Esophagus muscularis mucosa (tissue), 4 donors: Measurements from ENCODE around the gene PRR7. TPM values are rescaled to one million over a fixed set of nuclear protein-coding genes. Genes with fewer than 3 reads are reported as not detected.
A peak's percentile ranks its signal among the peaks of the same experiment; 100 is the strongest.

Experiments used
- DNase-seq: peaks from one replicate; pipeline ENCODE4 v3.0.0-alpha.2; 2017; ENCODE audit errors: extremely low spot score
- H3K27ac ChIP-seq, 4 donors: fragments of 200-600 bp; sonication (generic); replicated peaks in 1 of 4; 1 replicate in 3 of 4; 2 replicates in 1 of 4; pipeline ENCODE4 v1.5.1; 2016 to 2019; ENCODE audit warnings: mild to moderate bottlenecking in 1 of 4
- H3K27me3 ChIP-seq, 4 donors: fragments of 200-600 bp; sonication (generic); one replicate each; pipeline versions ENCODE4 v1.5.1 to v1.6.0; 2016 to 2019
- H3K36me3 ChIP-seq, 4 donors: fragments of 200-600 bp; sonication (generic); one replicate each; pipeline ENCODE4 v1.5.1; 2016 to 2019
- H3K4me1 ChIP-seq, 4 donors: fragments of 200-600 bp; sonication (generic); one replicate each; pipeline ENCODE4 v1.5.1; 2016 to 2019
- H3K4me3 ChIP-seq, 4 donors: fragments of 200-600 bp; sonication (generic); 1 replicate in 2 of 4; 2 replicates in 2 of 4; pipeline ENCODE4 v1.5.1; 2016 to 2019; ENCODE audit warnings: mild to moderate bottlenecking in 4 of 4, moderate library complexity in 1 of 4
- H3K9me3 ChIP-seq, 4 donors: fragments of 200-600 bp; sonication (generic); 1 replicate in 3 of 4; 2 replicates in 1 of 4; pipeline ENCODE4 v1.5.1; 2016 to 2019
- EP300 ChIP-seq: sonication (generic); formaldehyde crosslinking; IDR thresholded peaks from one replicate; pipeline ENCODE4 v1.6.1; 2017; ENCODE audit warnings: antibody characterized with exemption
- POLR2A ChIP-seq: fragments of 450-650 bp; IDR thresholded peaks from one replicate; pipeline ENCODE4 v1.6.1; 2017; ENCODE audit warnings: antibody characterized with exemption, moderate library complexity, mild to moderate bottlenecking, low read depth
- POLR2AphosphoS5 ChIP-seq, 2 donors: sonication (generic); formaldehyde crosslinking; IDR thresholded peaks; one replicate each; pipeline ENCODE4 v1.6.1; 2017; ENCODE audit warnings: antibody characterized with exemption in 2 of 2
- WGBS: methylation state at CpG from one replicate; pipeline ENCODE4 v1.1.5; 2018; 5-methylcytosine and 5-hydroxymethylcytosine counted together
- intact Hi-C: fragments of 100-400 bp; cut with DNase I; formaldehyde crosslinking; loops from one replicate; pipeline ENCODE4 v1.15.1; 2023
- total RNA-seq, 4 donors: library from RNA; depleted of rRNA; stranded (reverse); fragments of >200 nt; gene quantifications; one replicate each; pipeline versions ENCODE4 v1.1.0 to v1.2.1, GENCODE V29; 2016
- TF ChIP-seq, protein P1 (sequence below), 3 experiments: fragments of 200-600 bp in 2 of 3; fragments of 450-650 bp in 1 of 3; sonication (generic) in 2 of 3; IDR thresholded peaks; one replicate each; pipeline ENCODE4 v1.5.1; 2017 to 2019; ENCODE audit warnings: antibody characterized with exemption in 3 of 3, mild to moderate bottlenecking in 2 of 3, moderate library complexity in 1 of 3

Gene PRR7, protein sequence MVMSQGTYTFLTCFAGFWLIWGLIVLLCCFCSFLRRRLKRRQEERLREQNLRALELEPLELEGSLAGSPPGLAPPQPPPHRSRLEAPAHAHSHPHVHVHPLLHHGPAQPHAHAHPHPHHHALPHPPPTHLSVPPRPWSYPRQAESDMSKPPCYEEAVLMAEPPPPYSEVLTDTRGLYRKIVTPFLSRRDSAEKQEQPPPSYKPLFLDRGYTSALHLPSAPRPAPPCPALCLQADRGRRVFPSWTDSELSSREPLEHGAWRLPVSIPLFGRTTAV
- 1 to 10 TPM in 2 of 4 donors, under 1 TPM in 2; 0.42 to 2.5 (median 1.6) TPM for total RNA-seq

GRCh38 chr5:177446200-177447065, at the start of gene PRR7:
Gene PRR7, plus strand, starts transcription at chr5:177446814. Its CDS starts 8,254 bp downstream, at chr5:177455068.
- peaks cover 22 to 32% (median 29%) of the 10 kb centered on the region in 4 donors for H3K4me1 ChIP-seq
- no CpG with 5 or more reads among the region's 89 CpGs for WGBS
- peaks cover 4 to 14% (median 9%) of the 10 kb centered on the region in 4 donors for H3K36me3 ChIP-seq
- TF ChIP-seq POLR2AphosphoS5 (IDR thresholded peaks at IDR 0.05): peak in 1 of 2 donors; percentile 23
- TF ChIP-seq, protein P1, sequence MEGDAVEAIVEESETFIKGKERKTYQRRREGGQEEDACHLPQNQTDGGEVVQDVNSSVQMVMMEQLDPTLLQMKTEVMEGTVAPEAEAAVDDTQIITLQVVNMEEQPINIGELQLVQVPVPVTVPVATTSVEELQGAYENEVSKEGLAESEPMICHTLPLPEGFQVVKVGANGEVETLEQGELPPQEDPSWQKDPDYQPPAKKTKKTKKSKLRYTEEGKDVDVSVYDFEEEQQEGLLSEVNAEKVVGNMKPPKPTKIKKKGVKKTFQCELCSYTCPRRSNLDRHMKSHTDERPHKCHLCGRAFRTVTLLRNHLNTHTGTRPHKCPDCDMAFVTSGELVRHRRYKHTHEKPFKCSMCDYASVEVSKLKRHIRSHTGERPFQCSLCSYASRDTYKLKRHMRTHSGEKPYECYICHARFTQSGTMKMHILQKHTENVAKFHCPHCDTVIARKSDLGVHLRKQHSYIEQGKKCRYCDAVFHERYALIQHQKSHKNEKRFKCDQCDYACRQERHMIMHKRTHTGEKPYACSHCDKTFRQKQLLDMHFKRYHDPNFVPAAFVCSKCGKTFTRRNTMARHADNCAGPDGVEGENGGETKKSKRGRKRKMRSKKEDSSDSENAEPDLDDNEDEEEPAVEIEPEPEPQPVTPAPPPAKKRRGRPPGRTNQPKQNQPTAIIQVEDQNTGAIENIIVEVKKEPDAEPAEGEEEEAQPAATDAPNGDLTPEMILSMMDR (IDR thresholded peaks at IDR 0.05): peak in 1 of 3 experiments; percentile 30
- TF ChIP-seq EP300: no peak
- no peaks in the 10 kb centered on the region for H3K9me3 ChIP-seq
- H3K4me3 ChIP-seq: peak within 1 kb of the TSS; percentile 60 to 67 (median 65)
- peaks cover 0 to 52% (median 9%) of the 10 kb centered on the region in 4 donors for H3K27me3 ChIP-seq
- peak within 1 kb of the TSS in 1 of 4 donors; percentile 14 for H3K27ac ChIP-seq
- no peak for DNase-seq
- intact Hi-C loops: no loop called here

- H3K27me3 ChIP-seq: peaks cover 8 to 80% (median 46%) of the 10 kb centered on the region in 4 donors
Measured at GRCh38 chr5:177397875-177398390, 48.7 kb upstream of the PRR7 start.

GRCh38 chr5:177399997-177400868, 46.4 kb upstream of the PRR7 start, which contains the start of gene PFN3:
Gene PFN3, minus strand, starts transcription at chr5:177400661. Its CDS starts 85 bp downstream, at chr5:177400576.
- H3K9me3 ChIP-seq: no peaks in the 10 kb centered on the region
- H3K4me1 ChIP-seq: peaks cover 34 to 48% (median 42%) of the 10 kb centered on the region in 4 donors
- TF ChIP-seq POLR2AphosphoS5 (IDR thresholded peaks at IDR 0.05) (no peak), POLR2A (no peak), EP300 (no peak)
- TF ChIP-seq, protein P1 (IDR thresholded peaks at IDR 0.05): no peak
- DNase-seq: no peak
- no peaks in the 10 kb centered on the region for H3K36me3 ChIP-seq
- WGBS: 23% methylated on average over 32 of the region's 92 CpGs
- H3K27me3 ChIP-seq: peaks cover 13 to 97% (median 57%) of the 10 kb centered on the region in 4 donors
- intact Hi-C loops: loop anchor here (5.0 kb wide), 1 partner anchor 102 kb away; no protein-coding TSS in a partner anchor
- H3K27ac ChIP-seq: no peak within 1 kb of the TSS
- no peak within 1 kb of the TSS for H3K4me3 ChIP-seq

More at GRCh38 chr5:177397875-177398390, 48.7 kb upstream of the PRR7 start:
- Histone ChIP-seq H3K4me3 (no peak overlapping the region), H3K36me3 (no peaks in the 10 kb centered on the region), H3K9me3 (no peaks in the 10 kb centered on the region), H3K4me1 (peaks cover 14 to 25% (median 21%) of the 10 kb centered on the region in 4 donors), H3K27ac (no peak overlapping the region)
- intact Hi-C loops: no loop called here
- DNase-seq: no peak
- 86% methylated on average over 12 of the region's 16 CpGs for WGBS
- TF ChIP-seq POLR2A (no peak), EP300 (no peak), POLR2AphosphoS5 (IDR thresholded peaks at IDR 0.05) (no peak)
- TF ChIP-seq, protein P1 (IDR thresholded peaks at IDR 0.05): no peak
